ENCODE results near the gene CDH22. TPM values are rescaled to one million over a fixed set of nuclear protein-coding genes. Genes with fewer than 3 reads are reported as not detected.

Gene CDH22
- total and polyA plus RNA-seq, 9 of the 15 experiments (the other 6 are each of a cell fraction or from before 2014, with no cell fraction given) = 0.07 to 0.08 TPM; not detected in 7

- Histone ChIP-seq H3K4me1 (replicated peaks in 1 of 2; ENCODE audit: control insufficient read depth in 2 of 2, insufficient read depth in 2 of 2, low read length in 2 of 2) (peaks cover 0 to 4% of the 10 kb centered on the region in 2 experiments; a peak in 1 of 5 replicates), H3K9me3 (replicated peaks; ENCODE audit: control insufficient read depth, insufficient read depth, low read depth, low read length) (no peaks in the 10 kb centered on the region), H3K79me2 (ENCODE audit: control insufficient read depth, insufficient read depth, low read length) (no peaks in the 10 kb centered on the region), H3K9ac (ENCODE audit: insufficient read depth in 1 of 2, low read depth in 2 of 2, low read length in 2 of 2) (no peak overlapping the region), H3K27ac (ENCODE audit: extremely low read depth, low read depth, low read length) (no peak overlapping the region), H3K36me3 (ENCODE audit: control insufficient read depth, insufficient read depth, low read length) (no peaks in the 10 kb centered on the region), H3K9me1 (ENCODE audit: control insufficient read depth, insufficient read depth, low read length) (no peaks in the 10 kb centered on the region), H2AFZ (ENCODE audit: low read depth, low read length) (no peak overlapping the region), H4K20me1 (replicated peaks; ENCODE audit: control insufficient read depth, insufficient read depth, low read length) (peaks cover 11% of the 10 kb centered on the region), H3K4me2 (ENCODE audit: insufficient read depth, low read length) (no peak overlapping the region), H3K27me3 (ENCODE audit: control insufficient read depth in 2 of 2, insufficient read depth in 2 of 2, low read length in 2 of 2) (peaks cover 5 to 55% of the 10 kb centered on the region in 2 experiments; a peak in 4 of 5 replicates), H3K4me3 (no peak overlapping the region)
- TF ChIP-seq STAT5A (IDR thresholded peaks at IDR 0.05; ENCODE audit: borderline replicate concordance, low read length) = no peak
- no peak for TF ChIP-seq EHMT2 (IDR thresholded peaks at IDR 0.05)
- TF ChIP-seq NFE2 (IDR thresholded peaks at IDR 0.05; ENCODE audit: low read depth) = no peak
- no peak for TF ChIP-seq GABPB2 (CRISPR knock-in tag; conservative IDR thresholded peaks at IDR 0.05)
- no peak for DNase-seq (ENCODE audit: extremely low read depth in 1 of 4, low spot score in 3 of 4)
- POLR2A ChIA-PET = no interaction called here
- BruUV-seq (replicated peaks) = no TSS peak
- WGBS (ENCODE audit: insufficient coverage, low coverage, missing lambda C conversion rate) = 15% methylated on average over 3 of the region's 5 CpGs
- in situ Hi-C loops (cut with MboI) = loop anchor here (25.0 kb wide), 1 partner anchor 174 kb away; the partner anchor contains the start of gene CDH22
- intact Hi-C loops (cut with micrococcal nuclease) = no loop called here
- ATAC-seq = no peak
- CTCF ChIA-PET (ENCODE audit: low intra/inter-chr PET ratio) = no interaction called here
- FAIRE-seq = no peak
Measured at GRCh38 chr20:46137816-46138215, 170.5 kb downstream of the CDH22 start.

GRCh38 chr20:46135856-46136633 is 172.3 kb downstream of the CDH22 start:
- no peak for ATAC-seq
- POLR2A ChIA-PET = no interaction called here
- Histone ChIP-seq H3K9ac (ENCODE audit: insufficient read depth in 1 of 2, low read depth in 2 of 2, low read length in 2 of 2) (no peak overlapping the region), H3K9me3 (replicated peaks; ENCODE audit: control insufficient read depth, insufficient read depth, low read depth, low read length) (no peaks in the 10 kb centered on the region), H3K27me3 (ENCODE audit: control insufficient read depth in 2 of 2, insufficient read depth in 2 of 2, low read length in 2 of 2) (peaks cover 5 to 45% of the 10 kb centered on the region in 2 experiments; a peak in 3 of 5 replicates), H3K4me1 (replicated peaks in 1 of 2; ENCODE audit: control insufficient read depth in 2 of 2, insufficient read depth in 2 of 2, low read length in 2 of 2) (peaks cover 0 to 4% of the 10 kb centered on the region in 2 experiments; a peak in 1 of 5 replicates), H4K20me1 (replicated peaks; ENCODE audit: control insufficient read depth, insufficient read depth, low read length) (peaks cover 15% of the 10 kb centered on the region), H3K9me1 (ENCODE audit: control insufficient read depth, insufficient read depth, low read length) (no peaks in the 10 kb centered on the region), H3K4me3 (no peak overlapping the region), H3K4me2 (ENCODE audit: insufficient read depth, low read length) (no peak overlapping the region), H2AFZ (ENCODE audit: low read depth, low read length) (no peak overlapping the region), H3K79me2 (ENCODE audit: control insufficient read depth, insufficient read depth, low read length) (no peaks in the 10 kb centered on the region), H3K27ac (ENCODE audit: extremely low read depth, low read depth, low read length) (no peak overlapping the region), H3K36me3 (ENCODE audit: control insufficient read depth, insufficient read depth, low read length) (no peaks in the 10 kb centered on the region)
- intact Hi-C loops (cut with micrococcal nuclease) (no loop called here), in situ Hi-C loops (cut with MboI) (loop anchor here (25.0 kb wide), 1 partner anchor 176 kb away; the partner anchor contains the start of gene CDH22)
- CTCF ChIA-PET (ENCODE audit: low intra/inter-chr PET ratio) = interaction anchor here (0.6 to 1.2 kb wide), 2 partner anchors 59 to 122 kb away, joined by 3 to 4 read pairs; no protein-coding TSS in a partner anchor
- BruUV-seq (replicated peaks) = no TSS peak
- DNase-seq (ENCODE audit: extremely low read depth in 1 of 4, low spot score in 3 of 4) = no peak
- 0% methylated on average over 12 of the region's 12 CpGs for WGBS (ENCODE audit: insufficient coverage, low coverage, missing lambda C conversion rate)
- FAIRE-seq = no peak
- TF ChIP-seq TSHZ1 (CRISPR knock-in tag; IDR thresholded peaks at IDR 0.05) = no peak
- TF ChIP-seq HSF4 (CRISPR knock-in tag; IDR thresholded peaks at IDR 0.05; ENCODE audit: borderline replicate concordance) = no peak
- no peak for TF ChIP-seq ZNF324 (CRISPR knock-in tag; IDR thresholded peaks at IDR 0.05)
- no peak for TF ChIP-seq SMAD3 (CRISPR knock-in tag; conservative IDR thresholded peaks at IDR 0.05)
